HG02885 (cell line): ENCODE data around the gene RNF112.
"Not testable (repeated sequence)": the region's sequence is repeated elsewhere in the genome, so short reads cannot be mapped to it uniquely, and the experiment has no call there.

Experiments used
- ATAC-seq: cut with Tn5 transposase; IDR thresholded peaks from one replicate; pipeline ENCODE4 v1.9.1; 2021; ENCODE audit warnings: mild to moderate bottlenecking; ENCODE audit not compliant: unreplicated experiment, poor library complexity

RNF112 gene

DNA sequence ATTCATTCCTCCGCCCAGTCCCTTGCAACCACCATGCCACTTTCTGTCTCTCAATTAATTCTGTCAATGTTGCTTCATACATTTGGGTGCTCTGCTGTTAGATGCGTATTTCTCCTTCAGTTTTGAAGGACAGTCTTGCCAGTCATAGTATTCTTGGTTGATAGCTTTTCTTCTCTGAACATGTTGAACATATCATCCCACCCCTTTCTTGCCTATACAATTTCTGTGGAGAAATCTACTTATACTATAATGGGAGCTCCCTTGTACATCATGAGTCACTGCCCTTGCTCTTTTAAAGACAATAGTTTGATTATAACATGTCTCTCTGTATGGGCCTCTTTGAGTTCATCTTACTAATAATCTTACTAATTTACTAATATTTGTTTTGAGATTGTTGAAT lies 34.1 kb downstream of the RNF112 start:
- ATAC-seq: no peak

DNA sequence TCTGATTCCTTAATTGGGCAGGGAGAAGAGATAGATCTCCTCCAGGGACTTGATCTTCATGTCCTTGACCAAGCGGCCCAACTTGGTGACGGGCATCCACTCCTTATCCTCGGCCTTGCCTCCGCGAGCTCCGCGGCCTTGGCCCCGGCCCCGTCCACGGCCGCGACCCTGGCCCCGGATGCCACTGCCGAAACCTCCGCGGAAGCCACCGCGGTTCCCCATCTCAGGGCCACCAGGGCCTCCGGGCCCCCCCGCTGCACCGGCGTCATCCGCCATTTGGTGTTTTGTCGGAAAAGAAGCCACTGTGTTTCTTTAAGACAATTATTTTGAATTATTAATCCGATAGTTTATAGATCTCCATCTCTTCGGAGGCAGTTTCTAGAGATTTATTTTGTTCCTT lies 35.5 kb downstream of the RNF112 start:
- ATAC-seq: not testable (repeated sequence)

DNA sequence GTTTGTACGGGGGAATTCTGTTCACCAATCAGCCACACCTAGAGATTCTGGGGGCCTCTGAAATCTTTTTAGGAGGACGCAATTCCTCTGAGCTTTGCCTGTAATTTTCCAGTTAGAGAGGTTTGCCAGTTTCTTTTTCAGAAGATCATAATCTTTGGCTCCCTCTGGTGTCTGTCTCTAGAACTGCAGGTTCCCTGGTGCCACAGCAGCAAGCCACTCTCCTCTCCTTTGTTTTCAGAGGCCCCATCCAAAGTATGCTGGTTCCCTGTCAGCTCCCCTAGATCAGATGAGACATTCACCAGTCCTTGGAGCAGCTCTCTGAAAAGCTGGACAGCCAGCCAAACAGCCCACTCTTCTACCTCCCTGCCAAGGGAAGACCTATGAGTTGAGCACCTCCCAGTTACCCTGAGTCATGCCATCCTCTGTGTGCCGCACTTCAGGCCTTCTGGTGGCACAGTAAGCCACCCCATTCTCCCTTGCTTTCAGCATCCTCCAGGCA lies 36.1 kb downstream of the RNF112 start:
- no peak for ATAC-seq

DNA sequence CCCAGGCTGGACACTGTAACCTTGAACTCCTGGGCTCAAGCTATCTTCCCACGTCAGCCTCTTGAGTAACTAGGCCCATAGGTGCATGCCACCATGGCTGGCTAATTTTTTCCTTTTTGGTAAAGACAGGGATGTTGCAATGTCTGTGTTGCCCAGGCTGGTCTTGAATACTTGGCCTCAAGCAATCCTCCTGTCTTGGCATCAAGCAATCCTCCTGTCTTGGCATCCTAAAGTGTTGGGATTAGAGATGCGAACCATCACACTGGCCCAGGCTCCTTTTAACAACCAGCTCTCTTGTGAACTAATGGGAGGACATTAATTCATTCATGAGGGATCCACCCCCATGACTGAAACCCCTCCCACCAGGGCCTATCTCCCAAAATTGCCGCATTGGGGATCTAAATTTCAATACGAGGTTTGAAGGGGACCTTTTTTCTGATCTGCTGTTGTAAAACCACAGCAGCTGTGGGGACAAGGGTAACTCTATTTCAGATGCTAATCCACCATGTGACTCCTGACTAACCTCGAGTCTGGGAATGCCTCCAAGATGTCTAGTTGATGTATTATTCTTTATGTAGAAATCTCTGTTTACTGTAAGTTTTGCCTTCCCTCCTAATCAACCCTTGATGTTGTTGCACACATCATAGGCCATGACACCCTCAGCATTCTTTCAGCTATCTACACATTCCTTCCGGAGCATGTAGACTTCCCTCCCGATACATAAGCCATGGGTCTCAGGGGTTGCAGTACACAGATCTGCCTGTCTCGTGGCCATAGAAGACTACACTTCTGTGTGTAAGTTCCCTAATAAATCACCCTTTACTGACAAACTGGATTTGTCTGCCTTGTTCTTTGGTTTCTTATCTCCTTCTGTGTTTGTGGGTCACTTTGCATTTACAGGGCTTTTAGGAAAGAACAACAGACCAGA lies 37.6 kb downstream of the RNF112 start:
- ATAC-seq: no peak

DNA sequence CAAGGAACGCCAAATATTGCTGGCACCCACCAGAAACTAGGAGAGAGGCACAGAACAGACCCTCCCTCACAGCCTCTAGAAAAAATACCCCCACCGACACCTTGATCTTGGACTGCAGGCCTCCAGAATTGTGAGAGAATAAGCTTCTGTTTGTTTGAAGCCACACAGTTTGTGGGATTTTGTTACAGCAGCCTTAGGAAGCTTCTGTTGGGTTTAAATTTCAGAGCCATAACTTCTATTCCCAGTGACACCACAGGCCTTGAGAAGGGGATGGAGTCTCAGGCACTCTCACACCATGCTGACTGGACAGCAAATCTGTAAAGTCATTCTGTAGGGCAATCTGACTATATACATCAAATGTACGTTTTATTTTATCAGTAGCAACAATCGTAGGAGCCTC lies 38.6 kb downstream of the RNF112 start:
- ATAC-seq: no peak

DNA sequence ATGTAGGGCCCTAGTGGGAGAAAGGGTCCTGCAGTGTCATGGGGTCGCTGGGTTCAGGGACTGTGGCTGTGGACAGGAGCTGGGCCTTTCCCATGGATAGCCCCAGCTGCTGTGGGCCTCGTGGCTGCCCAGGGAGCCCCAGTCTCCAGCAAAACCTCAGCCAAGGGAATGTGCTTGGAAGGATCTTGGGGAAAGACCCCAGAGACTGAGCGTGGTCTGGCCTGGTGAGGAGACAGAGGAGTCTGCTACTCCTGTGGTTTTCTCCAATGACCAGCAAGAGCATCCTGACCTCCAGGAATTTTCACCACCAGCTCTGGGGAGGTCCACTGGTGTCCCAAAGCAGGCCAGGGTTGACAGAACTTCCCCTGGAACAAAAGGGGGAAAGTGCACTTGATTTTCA lies 42.3 kb downstream of the RNF112 start:
- ATAC-seq: no peak

DNA sequence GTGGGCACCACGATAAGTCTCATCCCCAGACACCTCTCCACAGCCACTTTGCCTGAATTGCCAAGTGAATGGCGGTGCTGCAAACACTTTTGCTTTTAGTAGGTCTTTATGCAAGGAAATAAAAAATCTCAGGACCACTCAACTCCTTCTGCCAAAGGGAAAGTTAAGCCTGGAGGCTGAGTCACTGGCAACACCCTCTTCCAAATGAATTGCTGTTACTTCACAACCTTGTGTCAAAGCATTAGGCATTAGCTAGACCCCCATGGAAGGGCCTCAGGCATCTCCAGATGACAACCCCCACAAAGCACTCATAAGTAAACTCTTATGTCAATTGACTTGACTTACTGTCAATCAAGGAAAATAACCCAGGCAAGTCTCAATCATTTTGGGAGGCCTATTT lies 43.0 kb downstream of the RNF112 start:
- no peak for ATAC-seq

DNA sequence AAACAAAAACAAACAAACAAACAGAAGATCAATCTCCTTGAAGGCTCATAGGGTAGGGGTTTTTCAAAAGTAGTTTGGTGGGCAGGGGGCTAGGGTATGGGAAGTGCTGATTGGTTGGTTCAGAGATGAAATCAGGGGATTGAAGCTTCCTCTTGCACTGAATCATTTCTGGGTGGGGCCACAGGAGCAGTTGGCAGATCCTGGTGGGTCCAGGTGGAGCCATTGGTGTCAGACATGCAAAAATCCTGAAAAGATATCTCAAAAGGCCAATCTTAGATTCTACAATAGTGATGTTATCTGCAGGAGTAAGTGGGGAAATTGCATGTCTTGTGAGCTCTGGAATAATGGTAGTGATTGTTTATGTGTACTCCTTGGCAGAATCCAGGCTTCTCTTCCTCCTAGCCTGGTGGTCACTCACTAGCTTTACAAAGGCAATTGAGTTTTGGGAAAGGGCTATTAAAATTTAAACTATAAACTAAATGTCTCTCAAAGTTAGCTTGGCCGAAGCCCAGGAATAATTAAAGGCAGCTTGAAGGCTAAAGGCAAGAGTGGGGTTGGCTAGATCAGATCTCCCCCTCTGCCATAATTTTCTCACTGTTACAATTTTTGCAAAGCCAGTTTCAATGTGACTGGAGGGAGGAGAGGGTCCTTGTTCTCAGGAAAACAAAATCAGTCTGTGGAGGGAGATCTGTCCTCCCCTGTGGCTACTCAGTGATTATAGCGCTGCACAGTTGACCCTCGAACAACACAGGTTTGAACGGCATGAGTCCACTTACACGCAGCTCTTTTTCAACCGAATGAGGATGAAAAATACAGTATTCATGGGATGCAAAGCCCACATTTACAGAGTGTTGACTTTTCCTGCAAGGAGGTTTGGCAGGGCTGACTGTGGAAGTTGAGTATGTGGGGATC lies 45.2 kb downstream of the RNF112 start:
- no peak for ATAC-seq

DNA sequence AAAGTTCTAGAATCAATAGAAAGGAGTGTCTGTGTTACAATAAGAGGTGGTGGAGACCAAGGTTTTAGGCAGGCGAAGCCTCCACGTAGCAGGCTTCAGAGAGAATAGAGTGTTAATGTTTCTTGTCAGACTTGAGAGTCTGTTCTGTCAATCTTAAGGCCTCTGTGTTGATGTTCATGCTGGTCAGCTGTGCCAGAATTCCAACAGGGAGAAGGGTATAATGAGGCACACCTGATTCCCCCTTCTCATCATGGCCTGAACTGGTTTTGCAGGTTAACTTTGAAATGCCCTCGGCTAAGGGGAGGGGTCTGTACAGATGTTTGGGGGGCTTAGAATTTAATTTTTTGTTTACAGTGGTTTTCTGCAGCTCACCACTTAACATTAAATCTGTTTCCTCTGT lies 46.0 kb downstream of the RNF112 start:
- no peak for ATAC-seq

DNA sequence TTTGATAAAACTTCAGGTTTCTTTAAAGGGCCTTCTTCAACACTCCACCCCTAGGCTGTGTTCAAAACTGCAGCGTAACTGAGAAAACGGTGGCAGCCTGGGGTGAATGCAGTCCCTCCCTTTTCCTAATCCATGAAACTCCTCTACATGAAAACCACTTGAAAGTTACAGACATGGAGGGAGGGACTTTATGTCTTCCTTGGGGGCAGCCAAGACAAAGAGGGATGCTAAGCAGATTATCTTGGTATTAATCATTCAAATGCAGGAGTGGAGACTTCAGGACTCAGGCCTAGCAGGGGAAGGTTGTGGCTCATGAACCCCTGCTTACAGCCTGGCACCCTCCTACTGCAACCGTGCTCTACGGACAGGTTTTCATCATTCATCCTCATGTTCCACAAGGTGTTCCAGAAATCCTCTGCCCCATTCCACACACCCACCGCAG lies 46.8 kb downstream of the RNF112 start:
- ATAC-seq: no peak

DNA sequence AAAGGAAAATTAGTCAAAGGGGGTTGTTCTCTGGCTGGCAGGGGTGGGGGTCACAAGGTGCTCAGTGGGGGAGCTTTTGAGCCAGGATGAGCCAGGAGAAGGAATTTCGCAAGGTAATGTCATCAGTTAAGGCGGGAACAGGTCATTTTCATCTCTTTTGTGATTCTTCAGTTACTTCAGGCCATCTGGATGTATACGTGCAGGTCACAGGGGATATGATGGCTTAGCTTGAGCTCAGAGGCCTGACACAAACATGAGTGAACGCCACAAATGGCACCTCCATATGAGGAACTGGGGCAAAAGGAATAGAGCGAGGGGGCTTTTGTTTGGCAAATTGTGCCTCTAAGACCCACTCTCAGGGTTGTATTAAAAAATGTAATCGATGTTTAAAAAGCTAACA lies 47.4 kb downstream of the RNF112 start:
- ATAC-seq: not testable (repeated sequence)

DNA sequence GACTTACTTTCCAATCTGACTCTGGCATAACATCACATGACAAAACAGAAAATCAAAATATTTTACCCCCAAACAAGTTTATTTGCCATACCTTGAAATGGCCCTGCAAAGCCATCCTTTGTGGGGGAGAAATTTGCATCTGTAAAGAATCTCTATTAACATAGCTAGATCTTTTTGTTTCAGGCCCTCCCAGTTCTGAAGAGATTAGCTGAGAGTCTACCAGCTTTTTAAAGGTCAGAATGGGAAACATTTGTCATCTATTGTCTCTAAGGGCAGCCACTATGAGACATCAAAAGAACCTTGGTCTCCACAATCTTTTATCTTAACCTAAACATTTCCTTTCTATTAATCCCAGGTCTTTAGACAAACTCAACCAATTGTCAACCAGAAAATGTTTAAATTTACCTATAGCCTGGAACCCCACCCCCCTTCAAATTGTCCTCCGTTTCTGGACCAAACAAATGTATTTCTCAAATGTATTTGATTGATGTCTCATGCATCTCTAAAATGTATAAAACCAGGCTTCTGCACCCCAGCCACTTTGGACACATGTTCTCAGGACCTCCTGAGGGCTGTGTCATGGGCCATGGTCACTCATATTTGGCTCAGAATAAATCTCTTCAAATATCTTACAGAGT lies 48.1 kb downstream of the RNF112 start:
- ATAC-seq: not testable (repeated sequence)

DNA sequence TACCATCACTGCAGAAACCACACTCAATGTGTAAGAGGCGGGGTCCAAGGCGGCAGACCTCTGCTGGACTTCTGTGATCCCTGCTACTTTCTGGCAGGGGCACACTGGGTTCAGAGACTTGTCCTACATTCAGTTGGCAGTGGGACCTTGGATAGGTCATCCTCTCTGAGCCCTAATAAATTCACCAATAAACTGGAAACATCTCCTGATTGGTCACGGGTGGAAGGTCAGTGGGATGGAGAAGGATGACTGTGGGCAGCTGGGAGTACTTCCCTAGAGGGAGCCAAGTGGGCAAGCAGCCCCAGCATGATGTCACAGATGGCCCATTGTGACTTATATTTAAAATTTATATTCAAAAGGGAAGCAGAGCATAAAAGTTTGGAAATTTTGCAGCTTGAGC lies 49.7 kb downstream of the RNF112 start:
- no peak for ATAC-seq

DNA sequence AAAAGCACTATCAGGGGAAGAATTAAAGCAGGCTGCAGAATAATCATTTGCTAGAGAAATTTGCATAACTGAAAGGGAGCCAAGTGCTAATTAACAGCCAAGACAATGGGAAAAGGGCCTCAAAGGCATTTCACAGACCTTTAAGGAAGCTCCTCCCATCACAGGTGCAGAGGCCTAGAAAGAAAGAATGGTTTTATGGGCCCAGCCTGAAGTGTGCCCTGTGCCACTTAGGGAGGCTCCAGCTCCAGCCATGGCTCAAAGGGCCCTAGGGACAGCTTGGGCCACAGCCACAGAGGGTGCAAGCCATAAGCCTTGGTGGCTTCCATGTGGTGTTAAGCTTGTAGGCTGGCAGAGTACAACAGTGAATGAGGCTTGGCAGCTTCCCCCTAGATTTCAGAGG lies 50.1 kb downstream of the RNF112 start:
- no peak for ATAC-seq

DNA sequence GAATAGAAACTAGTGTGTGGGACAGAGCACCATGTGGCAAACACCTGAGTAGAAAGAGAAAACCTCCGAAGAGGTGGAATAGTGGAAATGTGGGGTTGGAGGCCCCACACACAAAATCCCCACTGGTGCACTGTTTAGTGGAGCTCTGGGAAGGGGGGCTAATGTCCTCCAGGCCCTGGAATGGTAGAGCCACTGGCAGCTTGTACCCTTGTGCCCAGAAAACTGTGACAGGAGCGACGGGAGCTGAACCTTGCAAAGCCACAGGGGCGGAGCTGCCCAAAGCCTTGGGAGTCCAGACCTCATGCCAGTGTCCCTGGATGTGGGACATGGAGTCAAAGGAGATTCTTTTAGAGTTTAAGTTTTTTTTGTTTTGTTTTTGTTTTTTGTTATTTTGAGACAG lies 50.6 kb downstream of the RNF112 start:
- ATAC-seq: no peak

DNA sequence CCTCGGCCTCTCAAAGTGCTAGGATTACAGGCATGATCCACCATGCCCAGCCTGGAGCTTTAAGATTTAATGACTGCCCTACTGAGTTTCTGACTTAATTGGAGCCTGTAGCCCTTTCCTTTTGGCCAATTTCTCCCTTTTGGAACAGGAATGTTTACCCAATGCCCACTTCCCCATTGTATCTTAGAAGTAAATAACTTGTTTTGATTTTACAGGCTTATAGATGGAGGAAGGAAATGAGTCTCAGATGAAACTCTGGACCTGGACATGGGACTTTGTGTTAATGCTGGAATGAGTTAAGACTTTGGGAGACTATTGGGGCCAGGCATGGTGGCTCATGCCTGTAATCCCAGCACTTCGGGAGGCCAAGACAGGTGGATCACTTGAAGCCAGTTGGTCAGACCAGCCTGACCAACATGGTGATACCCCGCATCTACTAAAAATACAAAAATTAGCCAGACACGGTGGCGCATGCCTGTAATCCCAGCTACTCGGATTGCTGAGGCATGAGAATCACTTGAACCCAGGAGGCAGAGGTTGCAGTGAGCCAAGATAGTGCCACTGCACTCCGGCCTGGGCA lies 51.5 kb downstream of the RNF112 start:
- ATAC-seq: not testable (repeated sequence)

DNA sequence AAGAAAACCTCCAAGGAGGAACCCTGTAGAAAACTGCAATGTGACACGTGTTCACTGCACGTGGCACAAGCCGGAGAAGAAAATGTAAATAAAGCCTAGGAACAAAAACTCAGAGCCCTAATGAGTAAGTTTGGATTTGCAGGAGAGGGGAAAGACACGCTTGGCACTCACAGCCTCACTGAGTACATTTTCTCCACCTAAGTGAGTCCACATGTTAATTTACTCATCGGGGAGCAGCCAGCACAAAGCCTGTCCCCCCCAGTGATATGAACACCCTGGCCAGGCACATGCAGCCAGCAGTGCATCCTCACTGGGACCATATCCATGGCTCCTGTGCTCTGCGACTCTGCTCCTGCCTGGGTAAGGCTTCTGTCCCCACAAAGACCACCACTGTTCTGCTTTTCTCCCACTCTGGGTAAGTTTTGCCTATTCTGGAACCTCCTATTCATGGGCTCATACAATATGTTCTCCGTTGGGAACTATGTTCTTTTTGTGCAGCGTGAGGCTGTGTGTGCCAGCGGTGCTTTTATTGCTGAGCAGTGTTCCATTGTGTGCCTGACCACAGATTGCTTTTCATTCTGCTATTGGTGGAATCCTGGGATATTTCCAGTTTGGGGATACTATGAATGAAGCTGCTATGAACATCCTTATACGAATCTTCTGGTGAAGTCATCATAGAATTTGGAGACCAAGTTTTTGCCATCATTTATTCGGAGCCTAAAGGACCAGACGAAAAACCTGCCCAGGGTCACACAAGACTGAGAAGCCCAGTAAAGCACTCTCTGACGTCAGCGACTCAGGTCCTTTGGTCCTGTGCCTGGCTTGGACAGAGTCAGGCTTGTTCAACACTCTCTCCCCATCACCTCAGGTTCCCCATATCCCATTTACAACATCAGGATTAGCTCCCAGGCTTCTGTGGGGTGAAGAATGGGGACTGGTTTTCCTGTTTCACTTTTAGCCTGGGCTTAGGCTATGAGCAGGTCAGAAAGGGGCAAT lies 53.3 kb downstream of the RNF112 start:
- ATAC-seq: no peak
